ENCODE data around the gene MGRN1.
A peak's percentile ranks its signal among the peaks of the same experiment; 100 is the strongest.

The MGRN1 gene

GRCh38 chr16:4656695-4657686, 32.4 kb downstream of the MGRN1 start:
- FAIRE-seq (no peak), DNase-seq (ENCODE audit: insufficient read length, low spot score) (no peak)
- TF ChIP-seq TAF1 (IDR thresholded peaks at IDR 0.05; ENCODE audit: low read depth, low read length) (no peak), POU2F2 (IDR thresholded peaks at IDR 0.05; ENCODE audit: low read depth, low read length) (no peak), PAX5 (IDR thresholded peaks at IDR 0.05; ENCODE audit: insufficient read depth, low read length, severe bottlenecking) (no peak), SPI1 (IDR thresholded peaks at IDR 0.05; ENCODE audit: low read depth, low read length) (no peak), POLR2AphosphoS5 (IDR thresholded peaks at IDR 0.05; ENCODE audit: low read depth, low read length) (no peak; the same call in 1 of the 2 replicates), POLR2A (IDR thresholded peaks at IDR 0.05; ENCODE audit: low read depth, low read length) (no peak)

DNA sequence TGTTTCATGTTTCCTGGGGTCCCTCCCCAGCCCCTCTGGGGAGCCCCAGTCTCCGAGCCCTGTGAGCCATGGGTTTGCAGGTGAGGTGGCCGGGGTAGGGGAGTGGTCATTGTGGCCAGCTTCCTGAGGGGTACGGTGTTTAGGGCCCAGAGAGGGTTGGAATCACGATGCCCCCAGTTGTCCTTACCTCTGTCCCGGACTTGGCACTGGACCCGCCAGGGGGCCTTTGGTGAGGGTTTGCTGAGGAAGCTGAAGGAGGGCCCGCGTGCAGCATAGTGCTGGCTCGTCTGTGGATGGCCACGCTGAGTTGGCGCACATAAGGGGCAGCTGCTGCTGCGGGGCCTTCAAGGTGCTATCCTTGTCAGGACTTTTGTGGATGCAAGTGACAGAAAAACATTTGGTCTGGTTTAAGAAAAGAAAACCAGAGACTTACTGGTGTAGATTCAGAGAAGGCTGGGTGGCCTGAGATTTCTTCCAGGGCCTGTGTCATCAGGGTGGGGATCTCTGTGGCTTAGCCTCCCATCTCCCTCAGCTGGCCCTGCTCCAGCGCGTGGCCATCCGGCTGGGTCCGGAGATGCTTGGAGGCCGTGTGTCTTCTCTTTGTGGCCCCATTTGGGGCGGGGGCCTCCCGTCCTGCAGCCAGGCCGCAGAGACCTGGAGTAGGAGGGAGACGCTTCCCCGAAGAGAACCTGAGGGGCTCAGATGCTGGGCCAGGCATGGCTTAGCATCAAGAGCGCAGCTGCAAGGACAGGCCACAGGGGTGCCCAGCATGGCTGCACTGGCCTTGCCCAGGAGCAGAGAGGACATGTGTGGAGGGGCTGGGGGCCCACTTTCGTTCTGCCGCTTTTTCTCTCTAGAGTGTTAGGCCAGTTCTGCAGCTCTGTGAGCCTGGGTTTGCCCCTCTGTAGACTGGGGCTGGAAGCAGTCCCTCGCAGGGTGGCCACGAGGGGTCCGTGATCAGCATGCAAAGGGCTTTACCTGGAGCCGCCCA, 35.0 kb downstream of the MGRN1 start:
- DNase-seq (ENCODE audit: insufficient read length, low spot score) = no peak
- no peak for FAIRE-seq
- TF ChIP-seq POLR2AphosphoS5 (IDR thresholded peaks at IDR 0.05; ENCODE audit: low read depth, low read length) (no peak), POU2F2 (IDR thresholded peaks at IDR 0.05; ENCODE audit: low read depth, low read length) (no peak), SPI1 (IDR thresholded peaks at IDR 0.05; ENCODE audit: low read depth, low read length) (no peak), POLR2A (IDR thresholded peaks at IDR 0.05; ENCODE audit: low read depth, low read length) (no peak), PAX5 (IDR thresholded peaks at IDR 0.05; ENCODE audit: insufficient read depth, low read length, severe bottlenecking) (no peak), TAF1 (IDR thresholded peaks at IDR 0.05; ENCODE audit: low read depth, low read length) (no peak)

DNA sequence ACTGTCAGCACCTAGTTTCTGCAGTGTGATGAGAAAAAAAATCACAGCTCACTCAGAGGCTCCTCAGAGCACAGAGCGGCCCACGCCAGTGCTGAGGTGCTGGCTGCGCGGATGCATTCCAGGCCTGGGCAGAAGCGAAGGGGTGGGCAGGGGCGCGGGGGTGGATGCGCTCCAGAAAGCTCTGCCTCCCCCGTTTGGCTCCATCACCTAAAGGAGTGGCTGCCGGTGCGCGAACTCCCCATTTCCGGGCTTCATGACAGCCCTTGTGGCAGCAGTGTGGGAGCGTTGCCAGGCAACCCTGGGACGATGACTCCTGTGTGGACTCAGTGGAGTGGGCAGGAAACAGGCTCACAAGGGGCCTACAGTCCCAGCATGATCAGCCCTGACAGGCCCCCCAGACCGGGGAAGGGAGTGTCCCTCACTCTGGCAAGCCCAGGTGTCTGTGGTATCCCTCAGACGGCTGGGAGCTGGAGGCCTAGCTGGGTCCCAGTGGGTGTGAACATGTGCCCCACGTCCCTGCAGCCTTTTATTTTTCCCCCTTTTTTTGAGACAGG, 35.9 kb downstream of the MGRN1 start:
- TF ChIP-seq POLR2A (IDR thresholded peaks at IDR 0.05; ENCODE audit: low read depth, low read length) (no peak), PAX5 (IDR thresholded peaks at IDR 0.05; ENCODE audit: insufficient read depth, low read length, severe bottlenecking) (no peak)
- FAIRE-seq = no peak
- no peak for DNase-seq (ENCODE audit: insufficient read length, low spot score)

DNA sequence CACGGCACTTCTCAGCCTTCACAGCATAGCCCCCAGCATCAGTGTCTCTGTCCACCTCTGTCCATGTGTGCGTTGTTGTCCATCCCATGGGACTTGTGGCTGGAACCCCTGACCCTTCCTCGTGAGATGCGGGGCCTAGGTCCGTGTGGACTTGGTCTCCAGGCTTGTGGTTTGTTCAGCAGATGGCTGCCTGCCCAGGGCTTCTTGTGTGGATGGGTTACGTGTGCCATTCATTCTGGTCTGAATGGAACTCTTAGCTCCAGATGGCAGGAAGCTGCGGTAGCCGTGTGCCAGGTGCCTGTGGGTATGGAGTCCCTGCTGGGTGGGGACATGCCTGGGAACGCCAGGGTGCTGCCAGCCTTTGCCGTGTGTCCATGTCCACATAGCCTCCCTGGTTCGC, 37.0 kb downstream of the MGRN1 start:
- DNase-seq (ENCODE audit: insufficient read length, low spot score) (no peak), FAIRE-seq (no peak)
- TF ChIP-seq POU2F2 (IDR thresholded peaks at IDR 0.05; ENCODE audit: low read depth, low read length) = no peak
- TF ChIP-seq POLR2AphosphoS5 (IDR thresholded peaks at IDR 0.05; ENCODE audit: low read depth, low read length) = no peak
- TF ChIP-seq SPI1 (IDR thresholded peaks at IDR 0.05; ENCODE audit: low read depth, low read length) = no peak
- no peak for TF ChIP-seq TAF1 (IDR thresholded peaks at IDR 0.05; ENCODE audit: low read depth, low read length)
- TF ChIP-seq POLR2A (IDR thresholded peaks at IDR 0.05; ENCODE audit: low read depth, low read length) = no peak
- TF ChIP-seq PAX5 (IDR thresholded peaks at IDR 0.05; ENCODE audit: insufficient read depth, low read length, severe bottlenecking) = no peak

DNA sequence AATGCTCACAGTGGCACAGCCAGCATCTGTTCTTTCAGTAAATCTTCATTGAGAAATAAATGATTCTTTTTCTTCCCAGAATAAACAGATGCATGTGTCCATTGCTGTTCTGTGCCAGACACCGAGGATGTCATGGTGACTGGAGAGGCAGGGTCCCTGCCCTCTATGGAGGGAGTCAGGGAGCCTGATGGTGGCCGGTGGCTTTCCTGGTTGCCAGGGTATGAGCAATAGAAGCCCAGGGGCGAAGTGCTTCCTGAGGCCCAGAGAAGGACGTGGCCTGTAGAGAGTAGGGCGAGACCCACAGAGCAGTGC, 38.8 kb downstream of the MGRN1 start:
- no peak for DNase-seq (ENCODE audit: insufficient read length, low spot score)
- TF ChIP-seq POLR2AphosphoS5 (IDR thresholded peaks at IDR 0.05; ENCODE audit: low read depth, low read length) (no peak), PAX5 (IDR thresholded peaks at IDR 0.05; ENCODE audit: insufficient read depth, low read length, severe bottlenecking) (no peak), TAF1 (IDR thresholded peaks at IDR 0.05; ENCODE audit: low read depth, low read length) (no peak), SPI1 (IDR thresholded peaks at IDR 0.05; ENCODE audit: low read depth, low read length) (no peak), POLR2A (IDR thresholded peaks at IDR 0.05; ENCODE audit: low read depth, low read length) (no peak), POU2F2 (IDR thresholded peaks at IDR 0.05; ENCODE audit: low read depth, low read length) (no peak)
- no peak for FAIRE-seq

- no peak for TF ChIP-seq POLR2AphosphoS5 (IDR thresholded peaks at IDR 0.05; ENCODE audit: low read depth, low read length)
- TF ChIP-seq PAX5 (IDR thresholded peaks at IDR 0.05; ENCODE audit: insufficient read depth, low read length, severe bottlenecking) = no peak
- TF ChIP-seq SPI1 (IDR thresholded peaks at IDR 0.05; ENCODE audit: low read depth, low read length) = peak; percentile 43
- no peak for TF ChIP-seq TAF1 (IDR thresholded peaks at IDR 0.05; ENCODE audit: low read depth, low read length)
- DNase-seq (ENCODE audit: insufficient read length, low spot score) = no peak
- peak; percentile 38 for FAIRE-seq
These were observed 39.3 kb downstream of the MGRN1 start for GRCh38 chr16:4663777-4664465.

DNA sequence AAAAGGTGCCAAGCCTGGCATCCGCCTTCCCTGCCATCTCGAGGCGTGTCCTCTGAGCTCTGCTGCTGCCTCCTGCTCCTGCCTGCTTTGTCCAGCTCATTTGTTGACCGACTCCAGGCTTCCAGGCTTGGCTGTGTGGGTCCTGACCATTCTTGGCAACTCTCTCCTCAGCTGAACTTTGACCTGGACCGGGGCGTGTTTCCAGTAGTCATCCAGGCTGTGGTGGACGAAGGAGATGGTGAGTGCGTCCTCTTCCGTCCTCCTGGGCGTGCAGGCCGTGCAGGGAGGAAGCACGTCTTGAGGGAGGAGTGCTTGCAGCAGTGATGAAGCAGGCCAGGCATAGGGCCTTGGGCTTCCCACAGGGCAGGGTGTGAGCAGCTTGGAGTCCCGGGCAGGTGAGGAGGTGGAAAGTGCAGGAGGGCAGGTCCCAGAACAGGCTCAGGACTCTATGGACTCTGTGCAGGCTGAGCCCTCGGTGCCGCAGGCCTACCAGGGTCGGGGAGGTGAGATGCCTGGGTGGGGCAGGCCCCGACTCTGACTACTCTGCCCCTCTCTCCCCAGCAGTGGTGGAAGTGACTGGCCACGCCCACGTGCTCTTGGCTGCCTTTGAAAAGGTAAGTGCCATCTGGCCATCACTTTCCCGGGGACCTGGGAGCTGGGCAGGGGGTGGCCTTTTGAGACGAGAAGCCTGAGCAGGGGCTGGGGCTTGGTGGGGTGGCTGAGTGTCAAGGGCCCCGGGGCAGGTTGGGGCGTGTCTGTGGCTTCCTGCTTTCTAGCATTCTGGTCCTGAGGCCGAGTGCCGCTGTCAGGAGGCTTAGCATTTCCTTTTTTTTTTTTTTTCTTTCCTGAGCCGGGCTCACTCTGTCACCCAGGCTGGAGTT, 40.2 kb downstream of the MGRN1 start:
- FAIRE-seq = peak; percentile 52
- TF ChIP-seq POU2F2 (IDR thresholded peaks at IDR 0.05; ENCODE audit: low read depth, low read length) (no peak), SPI1 (IDR thresholded peaks at IDR 0.05; ENCODE audit: low read depth, low read length) (peak; percentile 26; the same call in 1 of the 2 replicates)
- DNase-seq (ENCODE audit: insufficient read length, low spot score) = peak; percentile 65

DNA sequence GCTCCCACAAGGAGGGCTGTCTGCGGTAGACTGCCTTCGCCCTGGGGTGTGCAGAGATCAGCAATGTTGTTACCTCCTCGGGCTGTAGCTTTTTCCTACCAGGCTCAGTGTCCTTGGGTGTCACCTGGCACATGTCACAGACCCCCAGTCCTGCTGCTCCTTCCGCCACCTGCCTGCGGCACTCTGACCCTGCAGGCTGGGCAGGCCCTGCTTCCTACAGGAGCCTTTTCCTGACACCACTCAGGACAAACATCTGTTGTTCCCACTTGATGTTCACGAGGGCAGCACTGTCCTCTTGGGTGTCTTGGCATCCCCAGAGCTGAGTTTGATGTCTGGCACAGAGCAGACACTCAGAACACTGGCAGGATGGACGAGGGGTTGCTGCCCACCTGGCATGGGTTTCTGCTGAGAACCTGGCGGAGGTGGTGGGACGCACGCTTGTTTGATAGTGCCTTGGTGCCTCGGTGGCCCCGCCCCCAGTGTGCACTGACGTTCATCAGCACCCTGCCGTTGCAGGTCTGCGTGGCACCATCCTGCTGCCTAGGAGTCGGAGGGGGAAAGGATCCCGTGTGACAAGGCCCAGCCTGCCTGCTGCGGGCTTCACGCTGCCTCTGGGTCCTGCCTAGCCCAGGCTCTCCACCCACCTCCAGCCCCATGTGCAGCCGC, 42.0 kb downstream of the MGRN1 start:
- no peak for FAIRE-seq
- TF ChIP-seq TAF1 (IDR thresholded peaks at IDR 0.05; ENCODE audit: low read depth, low read length) (no peak), POU2F2 (IDR thresholded peaks at IDR 0.05; ENCODE audit: low read depth, low read length) (no peak), PAX5 (IDR thresholded peaks at IDR 0.05; ENCODE audit: insufficient read depth, low read length, severe bottlenecking) (no peak)
- DNase-seq (ENCODE audit: insufficient read length, low spot score) = no peak
